Endodermal cell (in vitro differentiated cells): ENCODE results near the gene OR8B3. TPM values are rescaled to one million over a fixed set of nuclear protein-coding genes. Genes with fewer than 3 reads are reported as not detected.
A peak's percentile ranks its signal among the peaks of the same experiment; 100 is the strongest.
"Not testable (repeated sequence)": the region's sequence is repeated elsewhere in the genome, so short reads cannot be mapped to it uniquely, and the experiment has no call there.

Experiments
- DNase-seq: peaks from one replicate; pipeline ENCODE4 v3.0.0-alpha.2; 2017
- H3K27ac ChIP-seq: 2 replicates; pipeline ENCODE4 v1.5.1; 2013; ENCODE audit warnings: mild to moderate bottlenecking, low read depth, low read length, moderate library complexity
- H3K27me3 ChIP-seq: 2 replicates; pipeline ENCODE4 v1.6.1; 2013; ENCODE audit warnings: mild to moderate bottlenecking, low read length, moderate library complexity; ENCODE audit not compliant: insufficient read depth, control insufficient read depth, poor library complexity, severe bottlenecking
- H3K36me3 ChIP-seq: 2 replicates; pipeline ENCODE4 v1.7.0; 2013; ENCODE audit warnings: mild to moderate bottlenecking, low read length, moderate library complexity; ENCODE audit not compliant: control insufficient read depth, insufficient read depth
- H3K4me1 ChIP-seq: one replicate; pipeline ENCODE4 v1.7.0; 2013; ENCODE audit warnings: low read length; ENCODE audit not compliant: control insufficient read depth, insufficient read depth
- H3K4me3 ChIP-seq: 2 replicates; pipeline ENCODE4 v1.5.1; 2013; ENCODE audit warnings: mild to moderate bottlenecking, low read length, moderate library complexity
- H3K9ac ChIP-seq: 2 replicates; pipeline ENCODE4 v1.6.1; 2013; ENCODE audit warnings: mild to moderate bottlenecking, low read length, moderate library complexity; ENCODE audit not compliant: poor library complexity, severe bottlenecking; ENCODE audit errors: extremely low read depth
- H3K9me3 ChIP-seq: 2 replicates; pipeline ENCODE4 v1.6.1; 2013; ENCODE audit warnings: mild to moderate bottlenecking, low read length, moderate library complexity; ENCODE audit not compliant: control insufficient read depth
- H3K27ac Mint-ChIP-seq: 2 replicates; pipeline ENCODE4 v1.8.0; 2020; ENCODE audit warnings: mixed read lengths
- H3K27me3 Mint-ChIP-seq: 2 replicates; pipeline ENCODE4 v1.8.0; 2021; ENCODE audit warnings: mild to moderate bottlenecking, mixed read lengths; ENCODE audit not compliant: insufficient read depth
- H3K36me3 Mint-ChIP-seq: 2 replicates; pipeline ENCODE4 v1.8.0; 2020; ENCODE audit warnings: low read depth, mixed read lengths
- H3K4me1 Mint-ChIP-seq: 2 replicates; pipeline ENCODE4 v1.8.0; 2020; ENCODE audit warnings: mixed read lengths
- H3K4me3 Mint-ChIP-seq: 2 replicates; pipeline ENCODE4 v1.8.0; 2020; ENCODE audit warnings: mild to moderate bottlenecking, moderate library complexity, mixed read lengths
- H3K9me3 Mint-ChIP-seq: 2 replicates; pipeline ENCODE4 v1.8.0; 2020; ENCODE audit warnings: mild to moderate bottlenecking, mixed read lengths
- WGBS, 2 experiments: methylation state at CpG; one replicate each; pipeline versions ENCODE4 v1.1.5 to v1.1.7; 2013; ENCODE audit warnings: missing lambda C conversion rate in 2 of 2, mixed read lengths in 1 of 2; ENCODE audit not compliant: insufficient coverage in 1 of 2, insufficient read length in 1 of 2; 5-methylcytosine and 5-hydroxymethylcytosine counted together
- total RNA-seq, 2 donors: library from RNA; stranded (reverse); fragmentation: NEBNext Ultra II Directional in 1 of 2; extraction: Animal tissue kit (Norgen Biotek cat#: 25700) in 1 of 2; gene quantifications; 2 replicates in 1 of 2; 3 replicates in 1 of 2; pipeline ENCODE4 v1.2.1, GENCODE V29; 2021
- TF ChIP-seq, protein P1 (sequence below): fragments of 200-600 bp; sonication (generic); conservative IDR thresholded peaks from 2 replicates; pipeline ENCODE4 v1.5.0; 2021; ENCODE audit warnings: antibody characterized with exemption, mild to moderate bottlenecking

Gene OR8B3
- total RNA-seq, 2 donors from 2014 or later = not detected

DNA sequence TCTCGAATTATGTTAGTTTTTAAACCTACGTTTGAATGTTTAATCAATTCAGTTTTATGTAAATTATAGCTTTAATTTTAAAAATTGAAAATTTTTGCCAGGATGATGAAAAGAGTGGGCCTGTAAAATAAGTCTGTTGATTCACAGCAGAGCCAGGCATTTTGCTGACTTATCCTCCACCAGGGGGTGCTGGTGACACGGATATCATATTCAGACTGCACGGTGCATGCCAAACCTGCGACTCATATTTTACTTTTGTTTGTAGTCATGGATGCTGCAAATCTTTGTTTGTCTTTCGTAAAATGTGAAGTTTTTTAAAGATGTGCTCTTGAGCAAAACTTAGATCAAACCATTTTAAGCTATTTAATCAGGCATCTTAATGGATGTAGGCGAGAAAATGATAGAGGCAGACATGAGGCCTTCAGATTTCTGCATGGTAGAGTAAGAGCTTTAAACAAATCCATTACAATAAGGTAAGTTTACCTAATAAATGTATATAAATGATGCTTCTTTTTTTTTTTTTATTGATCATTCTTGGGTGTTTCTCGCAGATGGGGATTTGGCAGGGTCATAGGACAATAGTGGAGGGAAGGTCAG is 3.6 kb upstream of the OR8B3 start:
- Histone ChIP-seq H3K27me3 (peaks cover 12% of the 10 kb centered on the region), H3K9me3 (peaks cover 4% of the 10 kb centered on the region), H3K27ac (no peak overlapping the region), H3K36me3 (no peaks in the 10 kb centered on the region), H3K4me1 (no peaks in the 10 kb centered on the region), H3K9ac (no peak overlapping the region), H3K4me3 (no peak overlapping the region)
- no peak overlapping the region for H3K27ac Mint-ChIP-seq
- no peaks in the 10 kb centered on the region for H3K4me1 Mint-ChIP-seq
- 69% methylated on average over 6 of the region's 8 CpGs; no CpG with 5 or more reads in 1 of the 2 experiments for WGBS, 2 experiments
- TF ChIP-seq, protein P1, sequence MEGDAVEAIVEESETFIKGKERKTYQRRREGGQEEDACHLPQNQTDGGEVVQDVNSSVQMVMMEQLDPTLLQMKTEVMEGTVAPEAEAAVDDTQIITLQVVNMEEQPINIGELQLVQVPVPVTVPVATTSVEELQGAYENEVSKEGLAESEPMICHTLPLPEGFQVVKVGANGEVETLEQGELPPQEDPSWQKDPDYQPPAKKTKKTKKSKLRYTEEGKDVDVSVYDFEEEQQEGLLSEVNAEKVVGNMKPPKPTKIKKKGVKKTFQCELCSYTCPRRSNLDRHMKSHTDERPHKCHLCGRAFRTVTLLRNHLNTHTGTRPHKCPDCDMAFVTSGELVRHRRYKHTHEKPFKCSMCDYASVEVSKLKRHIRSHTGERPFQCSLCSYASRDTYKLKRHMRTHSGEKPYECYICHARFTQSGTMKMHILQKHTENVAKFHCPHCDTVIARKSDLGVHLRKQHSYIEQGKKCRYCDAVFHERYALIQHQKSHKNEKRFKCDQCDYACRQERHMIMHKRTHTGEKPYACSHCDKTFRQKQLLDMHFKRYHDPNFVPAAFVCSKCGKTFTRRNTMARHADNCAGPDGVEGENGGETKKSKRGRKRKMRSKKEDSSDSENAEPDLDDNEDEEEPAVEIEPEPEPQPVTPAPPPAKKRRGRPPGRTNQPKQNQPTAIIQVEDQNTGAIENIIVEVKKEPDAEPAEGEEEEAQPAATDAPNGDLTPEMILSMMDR = peak; percentile 83
- DNase-seq = peak; percentile 81
- H3K9me3 Mint-ChIP-seq = peaks cover 14% of the 10 kb centered on the region
- peaks cover 12% of the 10 kb centered on the region for H3K27me3 Mint-ChIP-seq
- H3K36me3 Mint-ChIP-seq = peaks cover 3% of the 10 kb centered on the region
- H3K4me3 Mint-ChIP-seq = no peak overlapping the region

DNA sequence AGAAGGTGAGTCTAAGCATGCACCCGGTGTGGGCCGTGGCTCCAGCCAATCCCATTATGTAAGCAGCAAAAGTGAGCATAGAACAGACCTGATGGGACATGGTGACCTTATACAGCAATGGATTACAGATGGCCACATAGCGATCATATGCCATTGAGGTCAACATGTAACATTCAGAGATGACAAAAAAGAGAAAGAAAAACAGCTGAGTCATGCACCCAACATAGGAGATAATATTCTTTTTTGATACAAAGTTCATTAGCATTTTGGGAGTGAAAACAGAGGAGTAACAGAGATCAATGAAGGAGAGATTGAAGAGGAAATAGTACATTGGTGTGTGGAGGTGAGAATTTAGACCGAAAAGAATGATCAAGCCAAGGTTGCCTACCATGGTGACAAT is 2.0 kb downstream of the OR8B3 start:
- H3K4me1 ChIP-seq, H3K36me3 Mint-ChIP-seq, H3K36me3 ChIP-seq, H3K27me3 Mint-ChIP-seq, H3K27ac Mint-ChIP-seq, H3K9me3 Mint-ChIP-seq, H3K4me3 ChIP-seq, DNase-seq, H3K9ac ChIP-seq, H3K9me3 ChIP-seq, H3K4me3 Mint-ChIP-seq, H3K4me1 Mint-ChIP-seq, H3K27ac ChIP-seq, H3K27me3 ChIP-seq: not testable (repeated sequence)
- WGBS, 2 experiments = 100% methylated on average over 1 to 2 of the region's 4 CpGs

DNA sequence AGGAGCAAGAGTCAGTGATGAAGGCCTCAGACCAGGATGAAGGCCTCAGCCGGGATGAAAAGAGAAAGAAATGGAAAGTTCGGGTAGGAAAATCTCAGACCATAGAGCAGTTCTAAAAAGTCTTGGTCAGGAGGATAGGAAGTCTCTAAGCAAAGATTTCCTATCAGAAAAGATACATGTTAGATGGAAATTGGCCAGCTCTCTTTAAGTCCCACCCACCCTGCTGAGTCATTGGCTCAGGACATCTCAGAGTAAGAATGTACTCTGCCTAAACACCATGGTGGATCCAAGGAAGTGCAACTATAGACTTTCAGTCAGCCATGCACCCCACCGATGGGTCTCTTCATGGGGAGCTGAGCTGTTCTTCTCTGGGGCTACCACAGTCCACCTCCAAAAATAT is 4.4 kb downstream of the OR8B3 start:
- Mint-ChIP-seq H3K36me3 (no peaks in the 10 kb centered on the region), H3K4me1 (no peaks in the 10 kb centered on the region), H3K4me3 (no peak overlapping the region), H3K27me3 (no peaks in the 10 kb centered on the region), H3K9me3 (no peaks in the 10 kb centered on the region), H3K27ac (no peak overlapping the region)
- no peaks in the 10 kb centered on the region for H3K4me1 ChIP-seq
- no peaks in the 10 kb centered on the region for H3K9me3 ChIP-seq
- H3K4me3 ChIP-seq = no peak overlapping the region
- TF ChIP-seq, protein P1 = no peak
- H3K27me3 ChIP-seq = no peaks in the 10 kb centered on the region
- 90 to 93% methylated on average over 3 of the region's 3 CpGs for WGBS, 2 experiments
- no peak overlapping the region for H3K9ac ChIP-seq
- no peak overlapping the region for H3K27ac ChIP-seq
- DNase-seq = no peak
- H3K36me3 ChIP-seq = no peaks in the 10 kb centered on the region

DNA sequence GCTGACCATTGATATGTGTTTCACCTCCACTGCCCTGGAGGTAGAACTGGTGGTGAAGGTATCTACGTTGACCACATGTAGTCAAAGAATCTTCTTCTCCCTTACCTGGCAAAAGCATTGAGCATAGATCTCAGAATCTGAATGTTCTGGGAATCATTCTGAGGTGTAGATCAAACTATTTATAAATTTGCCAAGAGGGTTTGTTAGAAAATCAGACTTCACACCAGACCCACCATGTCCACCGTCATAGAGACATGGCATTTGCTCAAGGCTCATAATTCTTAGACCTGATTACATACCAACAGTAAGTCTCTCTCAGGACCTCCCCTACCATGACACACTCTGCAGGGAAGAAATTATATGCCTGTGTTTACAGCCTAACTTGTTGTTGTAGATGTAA is 14.4 kb downstream of the OR8B3 start, which contains the start of gene OR8B2:
Gene OR8B2 (minus strand): TSS at position 101 of the 400 bp plus-strand sequence. CDS start 1,156 bp downstream, outside the sequence.
- Histone ChIP-seq H3K27ac (no peak within 1 kb of the TSS), H3K9ac (no peak within 1 kb of the TSS), H3K4me3 (no peak within 1 kb of the TSS), H3K27me3 (no peaks in the 10 kb centered on the region), H3K9me3 (no peaks in the 10 kb centered on the region), H3K4me1 (no peaks in the 10 kb centered on the region), H3K36me3 (no peaks in the 10 kb centered on the region)
- H3K27me3 Mint-ChIP-seq = no peaks in the 10 kb centered on the region
- peaks cover 2% of the 10 kb centered on the region for H3K9me3 Mint-ChIP-seq
- TF ChIP-seq, protein P1 = no peak
- no peak within 1 kb of the TSS for H3K27ac Mint-ChIP-seq
- DNase-seq = no peak
- 90% methylated on average over 2 of the region's 2 CpGs; no CpG with 5 or more reads in 1 of the 2 experiments for WGBS, 2 experiments
- no peaks in the 10 kb centered on the region for H3K4me1 Mint-ChIP-seq
- H3K4me3 Mint-ChIP-seq = no peak within 1 kb of the TSS
- no peaks in the 10 kb centered on the region for H3K36me3 Mint-ChIP-seq

DNA sequence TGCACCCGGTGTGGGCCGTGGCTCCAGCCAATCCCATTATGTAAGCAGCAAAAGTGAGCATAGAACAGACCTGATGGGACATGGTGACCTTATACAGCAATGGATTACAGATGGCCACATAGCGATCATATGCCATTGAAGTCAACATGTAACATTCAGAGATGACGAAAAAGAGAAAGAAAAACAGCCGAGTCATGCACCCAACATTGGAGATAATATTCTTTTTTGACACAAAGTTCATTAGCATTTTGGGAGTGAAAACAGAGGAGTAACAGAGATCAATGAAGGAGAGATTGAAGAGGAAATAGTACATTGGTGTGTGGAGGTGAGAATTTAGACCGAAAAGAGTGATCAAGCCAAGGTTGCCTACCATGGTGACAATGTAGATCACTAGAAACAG is 16.0 kb downstream of the OR8B3 start:
- H3K4me3 Mint-ChIP-seq, H3K36me3 Mint-ChIP-seq, H3K27me3 ChIP-seq, H3K4me3 ChIP-seq, H3K4me1 Mint-ChIP-seq, DNase-seq, H3K27ac ChIP-seq, H3K36me3 ChIP-seq, H3K4me1 ChIP-seq, H3K9ac ChIP-seq, H3K27me3 Mint-ChIP-seq, H3K9me3 ChIP-seq, H3K9me3 Mint-ChIP-seq: not testable (repeated sequence)
- peak overlapping the region; percentile 12 for H3K27ac Mint-ChIP-seq
- WGBS, 2 experiments = 94 to 100% methylated on average over 1 to 4 of the region's 6 CpGs
